ENCODE data around the gene CNMD. TPM values are rescaled to one million over a fixed set of nuclear protein-coding genes. Genes with fewer than 3 reads are reported as not detected.

Gene CNMD
- total RNA-seq, 2 donors from 2014 or later = not detected

GRCh38 chr13:52737965-52738364 lies 1.7 kb downstream of the CNMD start:
- H3K4me1 ChIP-seq (ENCODE audit: control insufficient read depth in 1 of 2, low read depth in 2 of 2) = peaks cover 0 to 8% of the 10 kb centered on the region in 2 donors
- DNase-seq (ENCODE audit: low spot score) = no peak
- no peak for TF ChIP-seq CTCF (IDR thresholded peaks at IDR 0.05)
- no peaks in the 10 kb centered on the region for H3K27me3 ChIP-seq (replicated peaks; ENCODE audit: insufficient read depth)
- no peak overlapping the region for H3K4me3 ChIP-seq
- H3K36me3 ChIP-seq = no peaks in the 10 kb centered on the region
- ATAC-seq (ENCODE audit: insufficient number of reproducible peaks, low FRiP score, low read depth) = no peak
- no peak overlapping the region for H3K27ac ChIP-seq
- no peaks in the 10 kb centered on the region for H3K9me3 ChIP-seq

DNA sequence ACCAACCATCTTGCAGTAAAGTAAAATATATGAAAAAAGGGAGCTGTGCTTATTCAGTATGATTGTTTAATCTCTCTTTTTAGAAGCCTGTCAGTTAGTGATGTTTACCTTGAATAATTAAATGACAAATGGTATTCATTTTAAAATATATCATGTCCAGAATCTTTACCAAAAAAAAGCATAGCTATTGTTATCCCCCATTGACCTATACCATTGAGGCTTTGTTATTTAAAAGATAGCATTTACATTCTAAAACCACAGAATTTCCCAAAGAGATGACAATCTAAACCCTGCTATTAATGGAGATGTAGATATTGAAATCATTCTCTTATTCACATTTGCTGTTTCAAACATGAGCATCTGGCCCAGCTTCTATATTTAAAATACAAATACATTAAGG lies 2.2 kb downstream of the CNMD start:
- Histone ChIP-seq H3K4me1 (ENCODE audit: control insufficient read depth in 1 of 2, low read depth in 2 of 2) (peaks cover 0 to 8% of the 10 kb centered on the region in 2 donors), H3K9me3 (no peaks in the 10 kb centered on the region), H3K4me3 (no peak overlapping the region), H3K27me3 (replicated peaks; ENCODE audit: insufficient read depth) (no peaks in the 10 kb centered on the region), H3K27ac (no peak overlapping the region), H3K36me3 (no peaks in the 10 kb centered on the region)
- ATAC-seq (ENCODE audit: insufficient number of reproducible peaks, low FRiP score, low read depth) = no peak
- TF ChIP-seq CTCF (IDR thresholded peaks at IDR 0.05) = no peak
- no peak for DNase-seq (ENCODE audit: low spot score)

DNA sequence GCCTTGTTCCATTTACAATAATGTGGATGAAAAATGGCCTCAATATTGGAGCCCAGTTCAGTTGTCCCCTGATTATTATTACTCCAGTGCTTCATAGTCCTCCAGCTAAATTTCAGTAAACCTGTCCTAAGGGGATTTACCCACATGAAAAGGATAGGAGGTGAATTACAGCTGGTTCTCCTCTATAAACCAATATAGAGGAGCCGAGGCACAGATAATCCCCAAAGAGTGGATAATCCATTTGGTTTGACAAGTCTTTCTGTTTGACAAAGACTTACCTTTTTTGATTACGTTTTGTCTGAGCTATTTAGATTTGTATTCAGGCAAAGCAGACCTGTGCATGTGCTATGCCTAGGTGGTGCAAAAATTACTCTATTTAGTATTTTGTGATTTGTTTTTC lies 2.7 kb downstream of the CNMD start:
- Histone ChIP-seq H3K4me1 (ENCODE audit: control insufficient read depth in 1 of 2, low read depth in 2 of 2) (peaks cover 0 to 8% of the 10 kb centered on the region in 2 donors), H3K9me3 (no peaks in the 10 kb centered on the region), H3K27ac (no peak overlapping the region), H3K27me3 (replicated peaks; ENCODE audit: insufficient read depth) (no peaks in the 10 kb centered on the region), H3K4me3 (no peak overlapping the region), H3K36me3 (no peaks in the 10 kb centered on the region)
- ATAC-seq (ENCODE audit: insufficient number of reproducible peaks, low FRiP score, low read depth) (no peak), DNase-seq (ENCODE audit: low spot score) (no peak)
- TF ChIP-seq CTCF (IDR thresholded peaks at IDR 0.05) = no peak

GRCh38 chr13:52734075-52734623 lies 5.5 kb downstream of the CNMD start:
- H3K9me3 ChIP-seq = no peaks in the 10 kb centered on the region
- H3K27ac ChIP-seq = no peak overlapping the region
- H3K4me3 ChIP-seq = no peak overlapping the region
- DNase-seq (ENCODE audit: low spot score) (no peak), ATAC-seq (ENCODE audit: insufficient number of reproducible peaks, low FRiP score, low read depth) (no peak)
- peaks cover 0 to 6% of the 10 kb centered on the region in 2 donors for H3K4me1 ChIP-seq (ENCODE audit: control insufficient read depth in 1 of 2, low read depth in 2 of 2)
- no peak for TF ChIP-seq CTCF (IDR thresholded peaks at IDR 0.05)
- H3K36me3 ChIP-seq = no peaks in the 10 kb centered on the region
- H3K27me3 ChIP-seq (replicated peaks; ENCODE audit: insufficient read depth) = no peaks in the 10 kb centered on the region

DNA sequence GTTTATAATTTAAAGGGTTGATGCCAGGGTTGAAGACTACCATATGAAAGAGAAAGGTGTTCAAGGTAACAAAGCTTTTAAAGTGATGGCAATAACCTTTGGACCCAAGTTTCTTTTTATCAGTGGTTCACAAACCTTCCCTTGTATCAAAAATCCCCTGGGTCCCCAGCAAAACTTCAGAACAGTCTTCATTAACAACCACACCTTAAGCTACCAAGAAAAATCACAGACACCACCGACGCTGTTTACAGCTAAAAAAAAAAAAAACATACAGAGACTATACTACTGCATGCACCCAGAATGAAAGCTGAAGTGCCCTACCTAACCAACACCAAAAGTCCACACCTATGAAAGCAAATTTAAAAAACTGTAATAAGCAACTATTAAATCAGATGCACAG lies 13.4 kb downstream of the CNMD start:
- Histone ChIP-seq H3K9me3 (no peaks in the 10 kb centered on the region), H3K27me3 (replicated peaks; ENCODE audit: insufficient read depth) (no peaks in the 10 kb centered on the region), H3K27ac (no peak overlapping the region), H3K4me3 (no peak overlapping the region), H3K4me1 (ENCODE audit: control insufficient read depth in 1 of 2, low read depth in 2 of 2) (no peaks in the 10 kb centered on the region), H3K36me3 (no peaks in the 10 kb centered on the region)
- DNase-seq (ENCODE audit: low spot score) (no peak), ATAC-seq (ENCODE audit: insufficient number of reproducible peaks, low FRiP score, low read depth) (no peak)
- TF ChIP-seq CTCF (IDR thresholded peaks at IDR 0.05) = no peak
